NCI-H510A treated with DMSO at 0.1 percent for 48 hours (cell line): ENCODE data around the gene RIC8B.
A peak's percentile ranks its signal among the peaks of the same experiment; 100 is the strongest.

Experiments used
- DNase-seq: peaks from one replicate; lab custom pipeline; 2025; lab: John Stamatoyannopoulos, UW

Gene RIC8B

DNA sequence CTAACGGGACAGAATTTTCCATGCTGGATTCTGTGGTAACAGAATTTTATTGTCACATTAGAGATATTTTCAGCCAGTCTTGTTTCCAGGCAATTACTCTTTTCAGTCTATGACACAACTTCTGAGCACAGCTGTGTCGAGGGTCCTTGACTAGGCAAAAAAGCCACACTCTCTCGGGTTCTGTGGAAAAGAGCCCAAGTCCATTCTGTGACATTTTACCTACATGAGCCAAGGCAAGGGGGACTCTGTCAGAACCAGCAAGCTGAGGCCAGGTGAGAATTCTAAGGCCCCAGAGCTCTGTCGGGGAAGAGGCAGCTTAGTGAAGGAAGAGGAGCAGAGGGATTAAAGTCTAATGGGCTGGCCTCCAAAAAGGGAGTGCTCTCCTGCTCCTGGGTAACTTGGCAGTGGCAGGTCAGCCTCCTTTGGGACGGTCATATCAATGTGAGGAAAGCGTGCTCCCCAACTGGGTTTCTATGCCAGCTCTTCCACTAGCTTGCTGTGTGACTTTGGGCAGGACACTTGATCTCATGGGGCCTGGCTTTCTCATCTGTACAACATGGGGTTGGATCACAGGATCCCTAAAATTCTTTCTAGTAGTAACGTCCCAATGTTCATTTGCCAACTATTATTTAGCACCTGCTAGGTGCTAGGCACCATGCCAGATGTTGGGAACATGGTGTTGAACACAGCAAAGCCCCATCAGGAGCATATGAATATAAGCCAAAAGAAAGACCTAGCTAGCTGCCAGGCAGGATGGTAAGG, 16.0 kb upstream of the RIC8B start:
- no peak for DNase-seq

DNA sequence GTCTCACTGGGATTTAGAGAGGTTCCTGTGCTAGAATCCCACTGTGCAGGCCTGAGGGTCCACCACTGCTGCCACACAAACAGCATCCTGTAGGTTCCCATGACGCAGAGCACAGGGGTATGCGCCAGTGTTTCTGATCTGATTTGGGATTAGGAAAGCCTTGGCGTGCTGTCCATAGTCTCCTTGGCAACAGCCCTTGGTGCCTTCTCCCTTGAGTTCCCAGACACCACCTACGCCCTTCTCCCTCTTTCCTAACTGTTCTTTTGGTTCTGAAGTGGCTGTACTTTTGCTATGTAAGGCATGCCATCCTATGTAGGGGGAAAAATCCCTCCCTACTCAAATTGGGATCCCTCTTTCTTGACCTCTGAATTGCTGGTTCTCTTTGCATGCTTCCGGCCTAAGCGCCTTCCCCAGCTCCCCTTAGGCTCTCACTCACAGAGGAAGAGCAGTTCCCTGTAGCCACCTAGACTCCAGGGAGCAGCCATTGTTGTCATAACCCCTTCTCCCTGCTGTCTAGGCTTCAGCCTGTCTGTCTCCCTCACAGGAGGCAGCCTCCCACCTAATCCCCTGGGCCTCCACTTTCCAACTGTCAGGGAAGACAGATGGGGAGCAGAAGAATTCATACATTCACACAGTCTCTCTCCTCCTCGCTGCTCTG, 14.8 kb upstream of the RIC8B start:
- DNase-seq = no peak

DNA sequence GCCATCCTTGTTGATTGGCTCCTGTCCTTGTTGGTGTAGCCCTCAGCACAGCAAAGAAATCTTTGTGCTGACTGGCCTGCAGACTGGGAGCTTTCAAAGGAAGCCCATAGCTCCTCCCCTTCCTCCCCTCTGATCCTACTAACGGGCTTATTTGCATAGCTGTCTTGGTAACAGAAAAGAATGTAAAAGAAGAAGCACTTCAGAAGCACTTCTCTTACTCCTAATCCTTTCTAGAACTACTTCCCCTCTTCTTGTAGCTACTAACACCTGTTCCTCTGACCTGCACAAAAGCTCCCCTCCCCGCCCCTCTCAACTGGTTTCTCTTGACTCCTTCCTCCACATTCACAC, 14.3 kb upstream of the RIC8B start:
- no peak for DNase-seq

DNA sequence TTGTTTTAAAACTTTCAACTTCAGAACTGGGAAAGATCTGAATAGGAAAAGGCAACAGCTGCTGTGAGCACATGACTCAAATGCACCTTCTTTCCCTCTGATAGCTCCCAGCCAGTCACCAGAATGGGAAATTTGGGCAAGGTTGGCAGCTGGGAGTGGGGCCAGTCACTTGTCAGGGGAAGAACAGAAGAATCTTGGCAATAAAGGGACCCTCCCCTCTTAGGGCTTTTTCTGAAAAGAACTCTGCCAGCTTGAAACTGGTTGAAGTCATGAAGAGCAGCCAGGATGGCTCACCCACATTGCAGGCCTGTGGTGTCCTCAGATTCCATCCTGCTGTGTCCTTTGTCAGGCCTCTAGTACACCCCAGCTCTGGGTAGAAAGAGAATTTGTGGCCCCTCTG, 10.3 kb upstream of the RIC8B start:
- DNase-seq = no peak

DNA sequence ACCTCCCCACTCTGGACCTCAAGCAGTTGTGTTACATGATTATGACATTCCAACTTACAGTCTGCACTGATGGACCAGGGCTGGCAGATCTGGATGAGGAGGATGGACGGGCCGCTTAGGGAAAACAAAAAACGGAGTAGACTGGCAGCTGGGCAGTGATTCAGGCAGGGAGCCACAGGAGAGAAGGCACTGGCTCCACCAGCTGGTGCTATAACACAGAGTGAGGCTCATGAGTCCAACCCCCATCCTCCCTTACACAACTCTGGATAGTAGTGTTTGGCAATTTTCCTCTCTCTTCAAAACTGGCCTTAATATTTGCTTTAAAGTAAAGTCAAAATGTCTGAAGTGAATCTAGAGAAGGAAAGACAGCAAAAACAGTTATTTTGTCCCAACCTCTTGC, 9.7 kb upstream of the RIC8B start:
- no peak for DNase-seq

DNA sequence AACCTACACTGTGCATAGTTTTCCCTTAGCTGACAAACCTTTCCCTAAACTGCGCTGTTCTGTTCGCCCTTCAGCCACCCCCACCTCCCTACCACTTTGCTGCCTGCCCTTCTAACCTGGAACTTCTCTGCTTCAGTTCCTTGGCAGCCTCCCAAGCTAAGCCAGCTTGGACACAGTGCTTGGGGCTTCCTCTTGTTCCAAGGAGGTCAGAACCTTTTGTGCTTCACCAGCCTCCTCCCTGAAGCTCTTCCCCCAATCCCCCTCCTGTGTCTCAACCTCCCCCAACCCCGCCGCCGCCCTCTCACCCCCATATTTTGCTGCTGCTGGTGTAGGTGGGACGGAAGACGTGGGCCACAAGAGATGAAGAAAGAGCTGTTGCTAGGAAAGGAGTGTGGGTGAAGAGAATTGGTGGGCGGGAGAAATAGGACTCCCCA, 8.1 kb upstream of the RIC8B start:
- DNase-seq = no peak

DNA sequence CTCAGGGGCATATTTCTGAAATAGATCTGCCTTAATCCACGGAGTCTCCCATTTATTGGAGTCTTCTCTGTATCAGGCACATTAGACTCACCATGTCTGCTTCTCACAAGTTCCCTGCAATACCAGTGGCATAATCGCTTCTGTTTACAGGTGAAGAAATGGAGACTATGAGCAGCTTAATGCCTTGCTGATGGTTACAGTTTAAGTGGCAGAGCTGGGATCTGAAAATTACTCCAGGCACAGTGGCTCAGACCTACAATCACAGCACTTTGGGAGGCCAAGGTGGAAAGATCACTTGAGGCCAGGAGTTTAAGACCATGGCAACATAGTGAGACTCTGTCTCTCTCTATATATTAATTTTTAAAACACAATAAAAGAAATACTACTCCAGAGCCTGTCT, 7.3 kb upstream of the RIC8B start:
- DNase-seq = no peak

DNA sequence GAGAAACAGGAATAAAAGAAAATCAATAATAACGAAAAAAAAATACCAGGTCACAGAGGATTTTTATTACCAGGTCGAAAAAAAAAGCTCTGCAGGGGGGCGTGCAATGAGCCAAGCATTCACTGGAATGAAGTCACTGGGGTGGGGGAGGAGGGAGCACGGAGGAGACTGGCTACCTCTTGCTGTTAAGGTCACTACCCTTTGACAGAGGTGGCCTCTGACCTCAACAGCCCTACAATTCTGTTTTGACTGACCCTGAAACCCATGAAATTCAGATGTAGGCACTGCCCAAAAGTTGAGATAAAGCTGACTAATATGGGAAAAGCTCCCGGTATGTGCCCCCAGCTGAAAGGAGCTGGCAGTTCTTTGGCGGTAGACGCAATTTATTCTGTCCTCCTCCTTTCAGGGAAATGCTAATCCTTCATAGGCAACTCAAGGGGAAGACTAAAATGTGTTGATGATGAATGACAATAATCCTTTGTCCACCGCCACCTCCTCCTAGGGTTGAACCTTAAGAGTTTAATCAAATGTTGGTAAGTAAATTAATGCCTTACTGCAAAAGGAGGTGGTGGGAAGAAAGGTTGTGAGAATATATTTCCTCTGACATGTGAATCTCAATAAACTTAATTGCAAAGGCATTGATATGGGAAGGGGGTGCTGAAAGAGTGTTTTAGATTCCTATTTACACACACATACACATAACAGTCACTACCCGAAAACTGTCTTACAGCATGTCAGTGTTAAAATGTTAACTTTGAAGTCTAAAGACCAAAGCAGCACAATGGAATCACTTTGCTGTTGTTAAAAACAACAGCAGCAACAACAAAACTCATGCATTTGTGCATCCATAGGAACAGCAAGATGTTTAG, 6.3 kb upstream of the RIC8B start:
- no peak for DNase-seq

DNA sequence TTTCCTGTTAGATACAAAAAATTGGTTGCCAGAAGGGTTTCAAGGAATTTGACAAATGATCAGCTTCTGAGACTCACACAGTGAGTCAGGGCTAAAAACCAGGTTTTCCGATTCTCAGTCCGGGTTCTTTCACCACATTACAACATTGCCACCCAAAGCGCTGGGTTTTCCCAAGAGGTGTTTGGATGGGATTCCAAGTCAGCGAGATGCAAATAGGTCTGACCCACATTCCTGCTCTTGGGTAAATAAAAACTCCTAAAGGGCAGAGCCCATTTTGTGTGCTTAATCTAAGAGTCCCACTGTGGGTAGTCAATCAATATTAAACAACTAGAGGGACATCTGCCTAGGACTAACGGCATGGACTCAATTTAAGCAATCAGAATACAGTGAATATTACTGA, 5.4 kb upstream of the RIC8B start:
- DNase-seq = no peak

DNA sequence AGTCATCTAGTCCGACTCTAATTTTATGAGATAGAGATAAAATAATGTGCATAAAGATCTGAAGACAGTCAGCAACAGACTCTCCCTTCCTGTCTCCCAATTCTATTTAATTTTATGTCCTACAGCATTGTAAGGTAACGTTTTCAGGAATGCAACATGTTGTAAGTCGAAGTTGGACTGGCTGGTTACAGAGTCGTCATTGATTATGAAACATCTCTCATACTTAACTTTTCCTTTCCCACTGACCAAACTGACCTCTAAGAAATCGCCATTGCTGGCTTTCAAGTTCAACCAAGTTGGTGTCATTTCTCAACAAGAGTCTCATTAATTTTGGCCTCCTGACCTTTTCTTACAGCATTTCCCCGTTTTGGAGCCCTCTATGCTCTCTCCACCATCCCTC, 4.9 kb upstream of the RIC8B start:
- DNase-seq = no peak

DNA sequence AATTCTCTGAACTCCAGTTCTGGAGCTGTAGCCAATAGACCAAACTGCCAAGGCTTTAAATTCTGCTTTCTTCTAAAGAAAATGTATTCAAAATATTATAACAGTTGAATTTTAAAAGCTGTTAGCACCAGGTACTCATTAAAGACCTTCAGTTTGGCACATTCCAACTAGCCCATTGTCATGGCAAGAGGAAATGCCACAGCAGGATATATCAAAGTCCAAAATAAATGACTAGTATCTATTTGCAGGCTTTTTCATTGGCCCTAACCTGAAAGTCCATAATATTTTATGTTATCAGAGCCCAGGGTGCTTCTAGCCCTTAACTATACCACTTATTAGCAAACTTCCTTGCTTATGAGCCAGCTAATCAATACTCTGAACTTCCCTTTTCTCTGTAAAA, 3.1 kb upstream of the RIC8B start:
- no peak for DNase-seq

DNA sequence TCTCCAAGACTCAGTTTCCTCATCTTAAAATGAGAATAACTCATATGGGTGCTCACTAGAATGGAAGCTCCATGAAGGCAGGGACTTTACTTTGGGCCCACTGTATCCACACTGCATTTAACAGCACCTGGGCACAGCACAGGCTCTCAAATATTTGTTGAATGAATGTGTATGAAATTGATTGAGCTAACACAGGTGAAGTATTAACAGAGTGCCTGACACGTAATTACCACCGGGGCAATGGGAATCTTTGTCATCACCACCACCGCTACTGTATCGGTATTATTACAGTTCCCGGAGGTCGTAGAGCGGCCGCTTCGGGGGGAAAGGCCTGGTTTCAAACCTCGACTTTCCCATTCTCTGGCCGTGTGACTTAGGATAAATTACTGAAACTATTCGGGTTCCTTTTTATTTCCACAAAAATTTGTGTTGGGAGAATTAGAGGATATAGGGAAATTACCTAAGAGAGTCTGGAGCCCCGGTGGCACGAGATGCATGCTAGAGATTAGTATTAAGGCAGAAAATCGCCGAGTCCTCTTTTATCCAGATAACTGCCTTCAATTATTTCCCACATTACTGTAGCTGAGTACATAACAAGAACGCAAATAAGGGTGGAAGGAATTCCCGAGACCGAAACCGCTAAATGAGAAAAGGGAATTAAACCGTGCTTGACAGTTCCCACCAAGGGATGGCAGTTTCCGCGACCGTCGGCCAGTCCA, 1.0 kb upstream of the RIC8B start:
- DNase-seq = no peak

DNA sequence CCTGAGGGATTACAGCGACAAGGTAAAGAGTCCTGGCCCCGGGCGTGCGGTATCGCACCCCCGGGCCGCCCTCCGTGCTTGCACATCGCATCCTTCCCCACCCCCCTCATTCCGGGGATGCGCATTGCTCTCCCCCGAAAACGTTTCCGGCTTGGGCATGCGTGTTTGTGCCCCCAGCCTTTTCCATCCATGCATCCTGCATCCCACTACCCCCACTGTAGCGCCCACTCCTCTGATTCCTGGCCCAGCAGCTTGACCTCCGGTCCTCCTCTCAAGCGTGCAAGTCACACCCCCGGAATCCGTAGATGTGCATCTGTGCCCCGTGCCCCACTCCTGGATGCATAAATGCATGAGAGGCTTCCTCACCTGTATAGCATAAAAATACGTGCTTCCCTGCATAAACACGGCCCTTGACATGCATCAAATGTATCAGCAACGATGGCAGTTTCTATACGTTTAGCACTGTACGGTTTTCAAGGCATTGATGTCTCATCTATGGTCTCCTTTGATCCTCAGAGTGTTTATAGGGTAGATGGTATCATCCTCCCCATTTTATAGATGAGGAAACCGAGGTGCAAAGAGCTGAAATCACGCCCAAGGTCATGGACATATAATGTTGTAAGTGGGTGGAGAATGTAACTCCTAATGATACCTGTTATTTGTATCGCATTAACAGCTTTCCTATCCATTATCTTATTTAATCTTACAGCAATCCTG, 484 bp downstream of the RIC8B start:
- no peak for DNase-seq

DNA sequence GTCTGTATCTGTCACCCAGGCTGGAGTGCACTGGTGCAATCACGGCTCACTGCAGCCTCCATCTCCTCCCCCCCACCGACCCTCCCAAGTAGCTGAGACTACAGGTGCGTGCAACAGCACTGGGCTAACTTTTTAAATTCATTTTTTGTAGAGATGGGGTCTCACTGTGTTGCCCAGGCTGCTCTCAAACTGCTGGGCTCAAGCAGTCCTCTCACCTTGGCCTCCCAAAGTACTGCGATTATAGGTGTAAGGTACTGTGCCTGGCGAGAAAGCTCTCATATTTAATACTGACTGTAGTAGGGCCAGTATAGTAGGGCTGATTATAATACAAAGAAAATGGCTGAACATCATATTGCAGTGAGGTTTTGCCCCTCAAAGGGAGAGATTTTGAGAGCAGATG, 2.4 kb downstream of the RIC8B start:
- DNase-seq = no peak

DNA sequence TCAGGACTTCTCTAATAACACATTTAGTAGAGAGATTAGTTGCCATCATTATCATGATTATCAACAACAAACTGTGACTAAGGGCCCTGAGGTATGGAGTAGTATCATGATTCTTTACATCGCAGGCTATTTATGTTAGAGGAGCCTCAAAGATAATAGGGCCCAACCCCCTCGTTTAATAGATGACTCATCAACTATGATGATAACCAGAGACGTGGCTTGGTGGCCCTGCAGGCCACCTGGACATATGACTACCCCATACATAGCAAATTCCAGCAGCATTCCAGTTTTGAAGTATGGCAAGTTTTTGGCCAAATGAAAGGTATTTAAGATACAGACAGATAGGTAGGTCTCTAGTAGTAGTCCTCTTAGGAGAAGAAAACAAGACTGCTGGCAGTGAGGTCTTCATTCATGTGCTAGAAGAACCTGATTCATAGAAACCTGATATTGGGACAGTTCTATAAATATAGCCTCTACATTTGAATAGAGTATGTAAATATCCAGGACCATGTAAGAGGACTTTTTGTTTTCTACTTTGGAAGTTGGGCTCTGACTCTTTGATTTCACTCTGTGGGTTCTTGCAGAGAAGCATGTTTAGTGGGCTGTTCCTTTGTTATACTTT, 5.6 kb downstream of the RIC8B start:
- DNase-seq = no peak

DNA sequence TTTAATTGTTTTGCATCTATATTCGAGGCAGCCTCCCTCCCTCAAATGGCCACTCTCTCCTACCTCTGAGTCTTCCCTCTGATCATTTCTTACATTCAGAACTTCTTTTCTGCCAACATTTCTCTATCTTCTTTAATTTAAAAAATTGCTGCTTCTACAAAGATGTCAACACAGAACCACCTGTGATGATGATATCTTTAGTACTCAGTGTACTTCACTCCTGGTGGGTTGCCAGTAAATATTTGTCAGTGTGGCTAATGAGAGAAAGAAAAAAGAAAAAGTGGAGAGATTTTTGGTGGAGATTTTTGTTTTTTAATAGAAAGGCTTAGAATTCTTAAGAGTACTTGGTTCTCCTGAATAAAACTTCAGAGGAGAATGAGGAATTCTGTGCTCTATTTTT, 8.1 kb downstream of the RIC8B start:
- no peak for DNase-seq

DNA sequence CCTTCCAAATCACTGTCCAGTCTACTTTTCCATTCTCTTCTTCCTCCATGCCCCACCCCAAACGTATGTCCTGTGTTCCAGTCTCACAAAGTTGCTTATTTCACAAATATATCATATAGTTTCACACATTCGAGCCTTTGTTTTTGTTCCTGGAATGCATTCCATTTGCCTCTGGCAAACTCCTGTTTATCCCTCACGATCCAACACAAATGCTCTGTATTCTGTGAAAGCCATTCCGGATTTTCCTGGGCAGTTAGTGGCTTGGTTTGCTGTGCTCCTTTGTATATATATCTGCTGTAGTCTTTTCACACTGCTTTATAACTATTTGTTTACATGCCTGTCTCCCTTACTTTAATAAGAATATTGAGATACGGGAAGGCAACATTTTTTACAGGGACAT, 9.0 kb downstream of the RIC8B start:
- DNase-seq = no peak

DNA sequence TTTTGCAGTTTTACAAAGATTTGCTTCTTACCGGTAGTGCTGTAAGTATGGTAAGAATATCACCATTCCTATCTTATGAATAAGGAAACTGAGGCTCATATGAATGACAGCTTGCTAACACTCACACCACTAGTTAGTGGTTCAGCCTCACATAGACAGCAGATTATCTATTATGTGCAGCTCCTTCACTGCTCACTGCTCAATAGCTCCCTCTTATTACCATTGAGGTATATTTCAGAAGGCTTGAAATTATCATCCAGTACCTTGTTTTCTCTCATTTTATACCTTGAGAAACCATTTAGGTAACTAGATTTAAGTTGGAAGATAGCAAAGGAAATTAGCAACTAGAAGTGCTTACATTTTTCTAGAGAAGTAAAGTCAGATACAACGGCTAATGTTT, 15.5 kb downstream of the RIC8B start:
- DNase-seq = peak; percentile 9

DNA sequence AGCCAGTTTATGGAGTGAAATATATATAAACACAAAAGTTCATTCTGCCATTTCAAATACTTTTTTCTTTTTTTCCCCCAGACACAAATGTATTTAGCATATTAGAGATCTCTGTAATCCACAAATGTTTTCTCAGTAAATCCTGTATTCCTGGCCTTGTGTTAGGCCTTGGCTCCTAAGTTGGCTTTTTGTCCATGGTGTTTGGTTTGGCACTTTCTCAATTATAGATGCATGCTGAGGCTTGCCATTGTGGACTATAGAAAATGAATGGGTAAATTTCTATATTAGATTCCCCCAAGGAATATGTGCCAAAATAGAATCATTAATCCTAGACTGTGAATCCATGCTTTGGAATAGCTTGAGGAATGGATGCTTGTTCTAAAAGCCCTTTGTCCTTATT, 17.0 kb downstream of the RIC8B start:
- DNase-seq = no peak

DNA sequence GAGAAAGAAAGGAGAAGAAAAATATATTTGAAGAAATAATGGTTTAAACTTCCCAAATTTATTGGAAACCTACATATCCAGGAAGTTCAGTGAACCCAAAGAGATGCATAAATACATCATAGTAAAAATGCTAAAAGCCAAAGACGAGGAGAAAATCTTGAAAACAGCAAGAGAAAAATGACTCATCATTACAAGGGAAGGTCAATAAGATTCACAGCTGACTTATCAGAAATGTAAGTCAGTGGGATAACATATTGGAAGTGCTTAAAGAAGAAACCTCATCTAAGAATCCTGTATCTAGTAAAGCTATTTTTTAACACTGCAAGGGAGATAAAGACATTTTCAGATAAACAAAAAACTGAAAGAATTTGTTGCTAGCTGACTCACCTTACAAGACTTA, 19.9 kb downstream of the RIC8B start:
- no peak for DNase-seq

DNA sequence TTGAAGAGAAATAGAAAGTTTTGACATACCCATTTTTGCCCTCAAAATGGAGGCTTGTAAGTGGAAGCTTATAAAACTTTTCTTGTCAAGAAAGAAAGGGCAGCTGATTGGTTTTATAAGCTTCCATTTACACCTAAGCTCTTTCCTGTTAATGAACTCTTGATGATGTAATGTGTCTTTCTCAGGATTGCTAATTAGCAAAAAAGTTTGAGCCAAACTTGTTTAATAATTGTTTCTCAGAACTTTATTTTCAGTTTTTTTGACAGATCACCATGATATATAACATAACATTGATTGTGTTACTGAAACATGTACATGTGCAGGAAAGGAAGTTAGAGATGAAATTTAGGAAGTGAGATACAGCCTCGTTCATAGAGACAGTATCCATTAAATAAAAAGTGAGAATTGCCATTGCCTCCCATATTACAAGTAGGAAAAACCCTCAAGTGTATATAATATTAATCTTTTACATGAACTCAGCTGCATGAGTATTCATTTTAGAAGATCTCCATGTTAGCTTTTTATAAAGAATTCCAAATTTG, 26.8 kb downstream of the RIC8B start:
- no peak for DNase-seq
